ENCODE results near the gene PACS2. TPM values are rescaled to one million over a fixed set of nuclear protein-coding genes. Genes with fewer than 3 reads are reported as not detected.

The PACS2 gene
- total RNA-seq, 1 donor from 2014 or later, result 263 TPM

- Mint-ChIP-seq H3K36me3 (ENCODE audit: unreplicated experiment) (no peaks in the 10 kb centered on the region), H3K4me3 (ENCODE audit: unreplicated experiment) (no peak overlapping the region), H3K27me3 (ENCODE audit: unreplicated experiment) (peaks cover 4% of the 10 kb centered on the region), H3K27ac (ENCODE audit: unreplicated experiment) (no peak overlapping the region), H3K9me3 (ENCODE audit: unreplicated experiment) (peaks cover 2% of the 10 kb centered on the region), H3K4me1 (ENCODE audit: low read depth, unreplicated experiment) (no peaks in the 10 kb centered on the region)
- no peak for TF ChIP-seq CTCF (IDR thresholded peaks at IDR 0.05; ENCODE audit: partially characterized antibody, unreplicated experiment)
- no peak for DNase-seq
These were observed 9.2 kb upstream of the PACS2 start for GRCh38 chr14:105305345-105305744.

- peaks cover 4% of the 10 kb centered on the region for H3K27me3 Mint-ChIP-seq (ENCODE audit: unreplicated experiment)
- H3K27ac Mint-ChIP-seq (ENCODE audit: unreplicated experiment), result no peak overlapping the region
- H3K9me3 Mint-ChIP-seq (ENCODE audit: unreplicated experiment), result peaks cover 2% of the 10 kb centered on the region
- TF ChIP-seq CTCF (IDR thresholded peaks at IDR 0.05; ENCODE audit: partially characterized antibody, unreplicated experiment), result no peak
- no peak for DNase-seq
- no peaks in the 10 kb centered on the region for H3K4me1 Mint-ChIP-seq (ENCODE audit: low read depth, unreplicated experiment)
- no peaks in the 10 kb centered on the region for H3K36me3 Mint-ChIP-seq (ENCODE audit: unreplicated experiment)
- no peak overlapping the region for H3K4me3 Mint-ChIP-seq (ENCODE audit: unreplicated experiment)
These were observed 8.8 kb upstream of the PACS2 start for GRCh38 chr14:105305791-105306190.

- no peaks in the 10 kb centered on the region for H3K36me3 Mint-ChIP-seq (ENCODE audit: unreplicated experiment)
- H3K27ac Mint-ChIP-seq (ENCODE audit: unreplicated experiment), result no peak overlapping the region
- H3K4me1 Mint-ChIP-seq (ENCODE audit: low read depth, unreplicated experiment), result no peaks in the 10 kb centered on the region
- no peak for DNase-seq
- H3K27me3 Mint-ChIP-seq (ENCODE audit: unreplicated experiment), result peaks cover 4% of the 10 kb centered on the region
- H3K4me3 Mint-ChIP-seq (ENCODE audit: unreplicated experiment), result no peak overlapping the region
- no peak for TF ChIP-seq CTCF (IDR thresholded peaks at IDR 0.05; ENCODE audit: partially characterized antibody, unreplicated experiment)
- H3K9me3 Mint-ChIP-seq (ENCODE audit: unreplicated experiment), result peaks cover 2% of the 10 kb centered on the region
These were observed 7.4 kb upstream of the PACS2 start for GRCh38 chr14:105307052-105307727.

GRCh38 chr14:105309371-105309770 lies 5.2 kb upstream of the PACS2 start:
- peaks cover 7% of the 10 kb centered on the region for H3K27me3 Mint-ChIP-seq (ENCODE audit: unreplicated experiment)
- no peak overlapping the region for H3K4me3 Mint-ChIP-seq (ENCODE audit: unreplicated experiment)
- H3K27ac Mint-ChIP-seq (ENCODE audit: unreplicated experiment), result no peak overlapping the region
- H3K4me1 Mint-ChIP-seq (ENCODE audit: low read depth, unreplicated experiment), result peaks cover 4% of the 10 kb centered on the region
- H3K36me3 Mint-ChIP-seq (ENCODE audit: unreplicated experiment), result no peaks in the 10 kb centered on the region
- H3K9me3 Mint-ChIP-seq (ENCODE audit: unreplicated experiment), result no peaks in the 10 kb centered on the region
- no peak for TF ChIP-seq CTCF (IDR thresholded peaks at IDR 0.05; ENCODE audit: partially characterized antibody, unreplicated experiment)
- no peak for DNase-seq

- H3K27me3 Mint-ChIP-seq (ENCODE audit: unreplicated experiment), result peaks cover 10% of the 10 kb centered on the region
- peaks cover 5% of the 10 kb centered on the region for H3K9me3 Mint-ChIP-seq (ENCODE audit: unreplicated experiment)
- TF ChIP-seq CTCF (IDR thresholded peaks at IDR 0.05; ENCODE audit: partially characterized antibody, unreplicated experiment), result no peak
- H3K27ac Mint-ChIP-seq (ENCODE audit: unreplicated experiment), result no peak overlapping the region
- H3K36me3 Mint-ChIP-seq (ENCODE audit: unreplicated experiment), result no peaks in the 10 kb centered on the region
- H3K4me1 Mint-ChIP-seq (ENCODE audit: low read depth, unreplicated experiment), result peaks cover 9% of the 10 kb centered on the region
- no peak overlapping the region for H3K4me3 Mint-ChIP-seq (ENCODE audit: unreplicated experiment)
- no peak for DNase-seq
These were observed 2.7 kb upstream of the PACS2 start for GRCh38 chr14:105311838-105312237.

All from glutamatergic neuron (in vitro differentiated cells).